ENCODE data around the gene IFIT1B. TPM values are rescaled to one million over a fixed set of nuclear protein-coding genes. Genes with fewer than 3 reads are reported as not detected.

Gene IFIT1B
- total RNA-seq, 2 experiments from 2014 or later, result not detected

Other genes starting within 250 kb of the IFIT1B start
- gene CH25H, start 170.7 kb upstream of the IFIT1B start, total RNA-seq, result not detected
- gene LIPA, start 126.3 kb upstream of the IFIT1B start, total RNA-seq, result 10 to 100 TPM; 20.4 to 20.7 TPM
- gene IFIT2, start 76.0 kb upstream of the IFIT1B start, total RNA-seq, result 10 to 100 TPM; 39.2 to 41.6 TPM
- 10 to 100 TPM; 20.4 to 21.8 TPM for gene IFIT3, start 50.1 kb upstream of the IFIT1B start, total RNA-seq
- 1 to 10 TPM; 6.1 to 6.3 TPM for gene IFIT1, start 14.6 kb downstream of the IFIT1B start, total RNA-seq
- 10 to 100 TPM; 11.7 to 12.6 TPM for gene IFIT5, start 36.5 kb downstream of the IFIT1B start, total RNA-seq
- not detected for gene SLC16A12, start 157.5 kb downstream of the IFIT1B start, total RNA-seq

All from activated CD8-positive, alpha-beta T cell treated with anti-CD3 and anti-CD28 coated beads for 36 hours (primary cell).